HepG2 (cell line): ENCODE measurements around the gene CXXC5. TPM values are rescaled to one million over a fixed set of nuclear protein-coding genes. Genes with fewer than 3 reads are reported as not detected.

Experiments used
- ATF1 ChIP-seq: IDR thresholded peaks from 2 replicates; pipeline ENCODE4 v1.6.1; 2016; ENCODE audit warnings: mild to moderate bottlenecking, control low read depth
- BORCS8-MEF2B ChIP-seq: sonication (generic); formaldehyde crosslinking; IDR thresholded peaks from 2 replicates; pipeline ENCODE4 v1.8.0; 2022; ENCODE audit warnings: mild to moderate bottlenecking, missing genetic modification reagents
- ETV6 ChIP-seq: sonication (generic); formaldehyde crosslinking; conservative IDR thresholded peaks from 2 replicates; pipeline ENCODE4 v1.4.0; 2020; ENCODE audit warnings: missing genetic modification reagents
- HOXA3 ChIP-seq: sonication (generic); formaldehyde crosslinking; IDR thresholded peaks from 2 replicates; pipeline ENCODE4 v1.5.0; 2020; ENCODE audit warnings: missing genetic modification reagents
- IRF2 ChIP-seq: IDR thresholded peaks from 2 replicates; pipeline ENCODE4 v1.6.1; 2018; ENCODE audit warnings: missing genetic modification reagents, missing compliant biosample characterization
- KDM2A ChIP-seq: sonication (generic); formaldehyde crosslinking; IDR thresholded peaks from 2 replicates; pipeline ENCODE4 v1.4.0; 2020; ENCODE audit warnings: low read depth, missing genetic modification reagents, borderline replicate concordance
- KDM5A ChIP-seq: fragments of 200-600 bp; sonication (generic); IDR thresholded peaks from 2 replicates; pipeline ENCODE4 v1.7.0; 2018; ENCODE audit warnings: antibody characterized with exemption, mild to moderate bottlenecking, low read length, borderline replicate concordance
- MIXL1 ChIP-seq: IDR thresholded peaks from 2 replicates; pipeline ENCODE4 v1.6.1; 2016
- MTF2 ChIP-seq: sonication (generic); formaldehyde crosslinking; IDR thresholded peaks from 2 replicates; pipeline ENCODE4 v1.5.0; 2020; ENCODE audit warnings: missing genetic modification reagents, borderline replicate concordance
- NFKB2 ChIP-seq: sonication (generic); formaldehyde crosslinking; IDR thresholded peaks from 2 replicates; pipeline ENCODE4 v1.4.0; 2020; ENCODE audit warnings: missing genetic modification reagents, borderline replicate concordance
- PHF21A ChIP-seq: sonication (generic); formaldehyde crosslinking; IDR thresholded peaks from 2 replicates; pipeline ENCODE4 v1.5.0; 2020; ENCODE audit warnings: mild to moderate bottlenecking, missing genetic modification reagents
- SALL2 ChIP-seq: sonication (generic); formaldehyde crosslinking; IDR thresholded peaks from 2 replicates; pipeline ENCODE4 v1.8.1; 2023; ENCODE audit warnings: mild to moderate bottlenecking, missing genetic modification reagents, inconsistent platforms
- SRSF9 ChIP-seq: fragments of 200-400 bp; formaldehyde crosslinking; IDR thresholded peaks from 2 replicates; pipeline ENCODE4 v1.6.1; 2018; ENCODE audit warnings: borderline replicate concordance, mild to moderate bottlenecking, low read depth, low read length; ENCODE audit not compliant: insufficient read depth, poor library complexity, severe bottlenecking
- SRY ChIP-seq: sonication (generic); formaldehyde crosslinking; IDR thresholded peaks from 2 replicates; pipeline ENCODE4 v1.8.0; 2022; ENCODE audit warnings: mild to moderate bottlenecking, missing genetic modification reagents
- THAP8 ChIP-seq: sonication (generic); formaldehyde crosslinking; IDR thresholded peaks from 2 replicates; pipeline ENCODE4 v1.5.1; 2020; ENCODE audit warnings: missing genetic modification reagents, mild to moderate bottlenecking, borderline replicate concordance
- ZNF260 ChIP-seq: sonication (generic); formaldehyde crosslinking; IDR thresholded peaks from 2 replicates; pipeline ENCODE4 v1.4.0; 2020; ENCODE audit warnings: missing genetic modification reagents, low read depth, mild to moderate bottlenecking, borderline replicate concordance
- ZNF430 ChIP-seq: sonication (generic); formaldehyde crosslinking; IDR thresholded peaks from 2 replicates; pipeline ENCODE4 v1.9.0; 2021; ENCODE audit warnings: mild to moderate bottlenecking, missing genetic modification reagents
- ZNF441 ChIP-seq: sonication (generic); formaldehyde crosslinking; IDR thresholded peaks from 2 replicates; pipeline ENCODE4 v1.7.0; 2021; ENCODE audit warnings: missing genetic modification reagents, borderline replicate concordance
- ZNF747 ChIP-seq: sonication (generic); formaldehyde crosslinking; IDR thresholded peaks from 2 replicates; pipeline ENCODE4 v1.8.1; 2023; ENCODE audit warnings: missing genetic modification reagents, mild to moderate bottlenecking, borderline replicate concordance
- ZNF879 ChIP-seq: sonication (generic); formaldehyde crosslinking; IDR thresholded peaks from 2 replicates; pipeline ENCODE4 v1.8.1; 2023; ENCODE audit warnings: missing genetic modification reagents
- polyA plus RNA-seq, 8 experiments: library from polyadenylated mRNA; depleted of rRNA in 3 of 8; stranded (reverse) in 7 of 8; unstranded in 1 of 8; fragments of >200 nt; fragmentation: Illumina TruSeq in 4 of 8; extraction: Trizol in 4 of 8; gene quantifications; 2 replicates each; pipeline versions ENCODE4 v1.2.1 to v1.2.3, GENCODE V29; 2011 to 2016; ENCODE audit warnings: low read depth in 4 of 8, missing spikeins in 1 of 8, mixed read lengths in 1 of 8; ENCODE audit not compliant: insufficient read depth in 1 of 8
- total RNA-seq, 5 experiments: library from RNA; depleted of rRNA; stranded (reverse); fragments of >200 nt; fragmentation: Illumina TruSeq; extraction: Trizol; gene quantifications; 2 replicates each; pipeline ENCODE4 v1.2.3, GENCODE V29; 2016; ENCODE audit warnings: low read depth in 1 of 5
- TF ChIP-seq, protein P1 (sequence below): sonication (generic); formaldehyde crosslinking; conservative IDR thresholded peaks from 2 replicates; pipeline ENCODE4 v1.5.0; 2020; ENCODE audit warnings: missing genetic modification reagents
- TF ChIP-seq, protein P2 (sequence below): sonication (generic); formaldehyde crosslinking; IDR thresholded peaks from 2 replicates; pipeline ENCODE4 v1.8.0; 2022; ENCODE audit warnings: mild to moderate bottlenecking, missing genetic modification reagents, moderate library complexity
- TF ChIP-seq, protein P3 (sequence below): sonication (generic); formaldehyde crosslinking; conservative IDR thresholded peaks from 2 replicates; pipeline ENCODE4 v1.8.0; 2022; ENCODE audit warnings: missing genetic modification reagents

The CXXC5 gene
- total and polyA plus RNA-seq, 2 of the 13 experiments (the other 11 are each of a cell fraction or from before 2014, with no cell fraction given), result 32.3 to 33.0 TPM

GRCh38 chr5:139633295-139634027, 14.7 kb upstream of the CXXC5 start (continued):
- TF ChIP-seq PHF21A (no peak), NFKB2 (peak; percentile 62; the same call in 1 of the 2 replicates), ZNF747 (CRISPR knock-in tag) (no peak), MTF2 (CRISPR knock-in tag) (no peak), KDM5A (no peak), HOXA3 (CRISPR knock-in tag) (peak; percentile 56; the same call in 1 of the 2 replicates), SRY (CRISPR knock-in tag) (no peak), THAP8 (CRISPR knock-in tag) (no peak), SRSF9 (no peak), IRF2 (CRISPR knock-in tag) (0 out of 2 replicates have a peak, but pooled peaks have one; percentile 37), ZNF441 (no peak), ZNF879 (no peak), KDM2A (CRISPR knock-in tag) (peak; percentile 91), ZNF260 (CRISPR knock-in tag) (no peak), SALL2 (CRISPR knock-in tag) (peak; percentile 82), ATF1 (CRISPR knock-in tag) (no peak), ZNF430 (no peak), BORCS8-MEF2B (CRISPR knock-in tag) (no peak), ETV6 (no peak), MIXL1 (CRISPR knock-in tag) (0 out of 2 replicates have a peak, but pooled peaks have one; percentile 48)
- TF ChIP-seq, protein P1, sequence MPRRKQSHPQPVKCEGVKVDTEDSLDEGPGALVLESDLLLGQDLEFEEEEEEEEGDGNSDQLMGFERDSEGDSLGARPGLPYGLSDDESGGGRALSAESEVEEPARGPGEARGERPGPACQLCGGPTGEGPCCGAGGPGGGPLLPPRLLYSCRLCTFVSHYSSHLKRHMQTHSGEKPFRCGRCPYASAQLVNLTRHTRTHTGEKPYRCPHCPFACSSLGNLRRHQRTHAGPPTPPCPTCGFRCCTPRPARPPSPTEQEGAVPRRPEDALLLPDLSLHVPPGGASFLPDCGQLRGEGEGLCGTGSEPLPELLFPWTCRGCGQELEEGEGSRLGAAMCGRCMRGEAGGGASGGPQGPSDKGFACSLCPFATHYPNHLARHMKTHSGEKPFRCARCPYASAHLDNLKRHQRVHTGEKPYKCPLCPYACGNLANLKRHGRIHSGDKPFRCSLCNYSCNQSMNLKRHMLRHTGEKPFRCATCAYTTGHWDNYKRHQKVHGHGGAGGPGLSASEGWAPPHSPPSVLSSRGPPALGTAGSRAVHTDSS (CRISPR knock-in tag), result no peak
- TF ChIP-seq, protein P2, sequence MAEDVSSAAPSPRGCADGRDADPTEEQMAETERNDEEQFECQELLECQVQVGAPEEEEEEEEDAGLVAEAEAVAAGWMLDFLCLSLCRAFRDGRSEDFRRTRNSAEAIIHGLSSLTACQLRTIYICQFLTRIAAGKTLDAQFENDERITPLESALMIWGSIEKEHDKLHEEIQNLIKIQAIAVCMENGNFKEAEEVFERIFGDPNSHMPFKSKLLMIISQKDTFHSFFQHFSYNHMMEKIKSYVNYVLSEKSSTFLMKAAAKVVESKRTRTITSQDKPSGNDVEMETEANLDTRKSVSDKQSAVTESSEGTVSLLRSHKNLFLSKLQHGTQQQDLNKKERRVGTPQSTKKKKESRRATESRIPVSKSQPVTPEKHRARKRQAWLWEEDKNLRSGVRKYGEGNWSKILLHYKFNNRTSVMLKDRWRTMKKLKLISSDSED (CRISPR knock-in tag), result no peak
- TF ChIP-seq, protein P3, sequence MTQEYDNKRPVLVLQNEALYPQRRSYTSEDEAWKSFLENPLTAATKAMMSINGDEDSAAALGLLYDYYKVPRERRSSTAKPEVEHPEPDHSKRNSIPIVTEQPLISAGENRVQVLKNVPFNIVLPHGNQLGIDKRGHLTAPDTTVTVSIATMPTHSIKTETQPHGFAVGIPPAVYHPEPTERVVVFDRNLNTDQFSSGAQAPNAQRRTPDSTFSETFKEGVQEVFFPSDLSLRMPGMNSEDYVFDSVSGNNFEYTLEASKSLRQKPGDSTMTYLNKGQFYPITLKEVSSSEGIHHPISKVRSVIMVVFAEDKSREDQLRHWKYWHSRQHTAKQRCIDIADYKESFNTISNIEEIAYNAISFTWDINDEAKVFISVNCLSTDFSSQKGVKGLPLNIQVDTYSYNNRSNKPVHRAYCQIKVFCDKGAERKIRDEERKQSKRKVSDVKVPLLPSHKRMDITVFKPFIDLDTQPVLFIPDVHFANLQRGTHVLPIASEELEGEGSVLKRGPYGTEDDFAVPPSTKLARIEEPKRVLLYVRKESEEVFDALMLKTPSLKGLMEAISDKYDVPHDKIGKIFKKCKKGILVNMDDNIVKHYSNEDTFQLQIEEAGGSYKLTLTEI, result no peak
